HG02852 (cell line): Measurements from ENCODE around the gene TEX26.

ENCODE experiments used
- ATAC-seq: cut with Tn5 transposase; IDR thresholded peaks from one replicate; pipeline ENCODE4 v1.9.1; 2021; ENCODE audit warnings: mild to moderate bottlenecking, moderate library complexity; ENCODE audit not compliant: unreplicated experiment

The TEX26 gene

GRCh38 chr13:30932481-30933353 lies at the start of gene TEX26:
Gene TEX26 (plus strand): TSS chr13:30932656. CDS start chr13:30932716, 60 bp downstream.
- ATAC-seq = no peak

DNA sequence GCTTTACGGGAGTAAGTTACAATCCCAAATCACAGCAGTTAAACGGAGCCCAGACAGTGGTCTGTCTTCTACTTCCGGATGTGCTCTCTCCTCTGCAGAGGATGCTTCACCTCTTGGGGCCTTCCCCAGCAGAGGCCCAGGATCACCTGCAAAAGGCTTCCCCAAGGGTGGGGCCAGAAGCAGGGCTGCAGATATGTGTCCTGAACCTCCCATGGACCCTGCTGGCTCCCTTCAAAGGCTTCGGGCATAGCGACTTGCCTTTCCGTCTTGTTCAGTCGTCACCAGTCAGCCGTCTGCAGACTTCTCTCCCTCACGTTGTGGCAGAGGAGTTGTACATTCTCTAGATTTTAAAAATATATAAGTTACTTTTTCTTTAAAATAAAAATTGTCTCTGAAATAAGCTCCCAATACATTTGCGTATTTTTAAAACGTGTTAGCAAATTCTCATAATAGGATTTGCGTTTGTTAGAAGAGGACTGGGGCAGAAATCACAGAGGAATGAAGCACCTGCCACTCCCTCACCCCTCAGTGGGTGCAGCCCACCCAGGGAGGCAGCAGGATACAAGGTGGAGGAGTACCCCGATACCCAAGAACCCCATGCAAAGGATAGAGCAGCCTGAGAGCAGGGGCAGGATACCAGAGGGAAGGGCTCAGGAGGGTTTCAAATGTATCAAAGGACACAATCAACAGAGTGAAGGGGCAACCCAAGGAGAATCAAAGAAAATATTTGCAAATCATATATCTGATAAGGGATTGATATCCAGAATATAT lies 49.3 kb upstream of the TEX26 start:
- no peak for ATAC-seq

GRCh38 chr13:30884543-30884942 lies 47.9 kb upstream of the TEX26 start:
- ATAC-seq = no peak

DNA sequence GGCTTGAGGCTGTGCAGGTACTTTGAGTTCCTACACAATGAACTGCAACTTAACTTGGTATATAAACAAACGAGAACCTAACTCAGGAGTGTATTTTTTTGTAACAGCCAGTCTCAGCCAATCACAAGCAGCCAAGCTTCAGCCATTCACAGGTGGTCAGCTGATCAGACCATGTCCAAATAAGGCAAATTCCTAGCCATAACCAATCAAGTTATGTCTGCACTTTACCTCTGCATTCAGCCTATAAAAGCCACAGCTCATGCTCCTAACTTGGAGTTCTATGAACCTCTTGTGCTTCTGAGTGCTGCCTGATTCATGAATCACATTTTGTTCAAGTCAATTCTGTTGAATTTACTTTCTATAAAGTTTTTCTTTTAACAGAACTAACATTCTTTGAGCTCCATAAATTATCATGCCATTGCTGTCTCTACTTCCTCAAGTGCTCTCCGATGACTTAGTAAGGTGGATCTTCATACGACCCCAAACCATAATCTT lies 43.2 kb upstream of the TEX26 start:
- ATAC-seq = no peak

DNA sequence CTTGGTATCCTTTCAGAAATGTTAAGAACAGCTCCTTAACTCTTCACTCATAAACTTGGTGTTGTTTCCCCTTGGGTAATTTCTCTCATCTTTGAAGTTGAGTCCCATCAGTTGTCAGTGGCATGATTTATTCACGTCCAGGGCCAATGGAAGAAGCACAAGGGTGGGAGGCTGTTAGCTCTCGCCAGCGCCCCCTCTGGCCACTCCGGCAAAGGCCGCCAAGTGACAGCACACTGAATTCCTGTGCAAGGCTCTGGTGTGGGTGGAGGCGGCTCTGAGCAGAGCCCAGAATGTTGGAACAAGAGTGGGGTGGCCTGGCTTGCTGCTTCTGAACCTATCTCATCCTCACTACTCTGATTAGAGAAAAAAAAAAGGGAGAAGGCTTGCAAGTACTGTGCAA lies 39.5 kb upstream of the TEX26 start:
- ATAC-seq = no peak

DNA sequence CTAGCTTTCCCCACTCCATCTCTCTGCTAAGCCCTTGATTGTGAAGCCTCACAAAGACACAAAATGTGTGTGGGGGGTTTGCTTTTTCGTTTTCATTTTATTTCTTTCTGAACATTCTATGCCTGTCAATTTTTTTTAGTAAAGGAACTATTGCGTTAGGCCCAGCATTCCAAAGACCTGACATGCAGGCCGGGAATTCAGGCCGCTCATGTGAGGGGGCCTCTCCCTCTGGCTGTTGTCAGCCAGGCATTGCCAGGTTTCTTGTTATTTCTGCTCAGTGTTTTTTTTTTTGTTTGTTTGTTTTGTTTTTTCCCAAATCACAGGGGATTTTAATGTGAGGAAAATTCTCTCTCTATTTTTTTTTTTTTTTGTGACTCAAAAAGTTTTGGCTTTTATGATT lies 36.7 kb upstream of the TEX26 start:
- no peak for ATAC-seq

DNA sequence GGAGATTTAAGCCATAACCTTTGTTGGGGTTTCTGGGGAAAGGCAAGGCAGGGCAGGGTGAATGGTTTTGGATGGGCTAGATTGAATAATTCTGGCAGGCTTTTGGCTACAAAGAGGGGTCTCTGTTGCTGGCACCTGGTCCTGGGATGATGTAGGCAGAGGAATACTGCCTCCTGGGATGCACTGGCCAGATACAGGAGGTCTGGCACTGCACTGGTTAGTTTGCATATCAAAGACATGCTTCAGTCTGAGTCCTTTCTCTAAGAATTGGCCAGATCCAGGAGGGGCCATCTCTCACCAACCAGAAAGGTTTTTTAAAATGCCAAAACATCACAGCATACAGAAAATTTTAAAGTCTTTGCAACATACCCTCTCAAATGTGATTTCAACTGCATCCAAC lies 34.4 kb upstream of the TEX26 start:
- no peak for ATAC-seq

DNA sequence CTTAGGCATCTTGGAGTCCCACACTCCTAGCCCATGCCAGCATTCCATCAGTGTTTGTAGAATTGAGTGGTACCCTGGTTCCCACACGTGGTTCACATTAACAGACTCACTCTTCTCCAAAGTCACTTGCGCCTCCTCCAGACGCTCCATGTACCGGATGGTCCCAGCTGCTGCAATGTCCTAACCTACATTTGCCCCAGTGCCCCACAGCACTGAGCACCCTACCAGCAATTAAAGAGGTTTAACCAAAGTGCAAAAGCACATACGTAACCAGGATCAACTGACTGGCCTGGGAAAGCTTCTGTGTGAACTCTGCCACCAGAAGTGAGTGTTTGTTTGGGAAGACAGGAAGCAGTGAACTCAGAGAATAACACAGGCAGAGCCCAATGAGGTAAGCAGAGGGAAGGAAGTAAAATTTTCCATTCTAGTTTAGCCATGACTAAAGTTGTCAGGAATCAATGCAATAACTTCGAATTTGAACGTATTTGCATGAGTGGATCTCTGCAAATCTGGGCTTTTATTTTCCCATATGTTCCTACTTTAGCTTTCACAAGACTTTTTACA lies 33.7 kb upstream of the TEX26 start:
- ATAC-seq = no peak

DNA sequence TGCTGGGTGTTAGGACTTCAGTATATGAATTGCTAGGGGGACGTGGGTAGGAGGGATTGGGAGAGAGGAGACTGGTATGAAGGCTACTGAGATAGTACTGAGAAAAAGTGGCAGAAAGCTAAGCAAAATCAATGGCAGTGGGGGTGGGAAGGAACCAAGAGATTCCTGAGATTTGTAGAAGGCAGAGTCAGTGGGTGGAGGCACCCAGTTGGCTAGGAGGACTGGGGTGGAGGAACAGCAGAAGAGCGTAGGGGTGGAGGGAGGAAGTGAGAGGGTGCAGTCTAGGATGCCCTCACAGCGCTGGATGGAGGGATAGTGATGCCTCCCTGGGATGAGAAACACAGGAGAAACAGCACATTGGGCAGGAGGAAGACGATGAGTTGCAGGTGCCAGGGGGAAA lies 32.0 kb upstream of the TEX26 start:
- no peak for ATAC-seq

DNA sequence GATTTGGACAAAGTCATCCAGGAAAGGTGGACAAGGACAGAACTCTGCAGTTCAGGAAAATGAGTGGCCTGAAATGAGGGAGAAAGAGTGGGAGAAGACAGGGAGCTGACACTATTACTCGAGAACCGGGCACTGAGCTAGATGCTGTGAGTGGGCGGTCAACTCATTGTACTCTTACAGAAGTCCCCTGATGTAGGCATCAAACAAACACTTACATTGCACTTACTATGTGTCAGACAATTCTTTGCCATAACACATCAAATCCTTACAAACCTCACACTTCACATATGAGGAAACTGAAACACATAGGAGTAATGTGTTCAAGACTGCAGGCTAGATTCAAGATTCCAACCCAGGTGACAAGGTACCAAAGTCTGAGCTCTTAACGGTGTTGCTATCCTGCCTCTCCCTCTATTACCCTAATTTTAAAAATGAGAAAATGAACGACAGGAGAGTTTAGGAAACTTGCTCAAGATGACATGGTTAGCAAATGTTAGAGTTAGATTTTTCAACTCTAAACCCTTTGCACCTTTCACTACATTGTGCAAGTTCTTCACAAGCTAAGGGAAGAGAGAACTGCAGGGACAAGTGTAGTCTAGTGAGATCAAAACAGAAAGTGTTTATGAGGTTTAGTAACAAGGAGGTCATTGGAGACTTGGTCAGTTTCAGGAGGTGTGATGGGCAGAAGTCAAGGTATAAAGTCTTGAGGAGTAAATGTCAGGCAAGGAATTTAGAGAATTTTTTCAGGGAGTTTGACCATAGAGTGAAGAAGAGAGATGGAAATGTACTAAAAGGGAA lies 31.3 kb upstream of the TEX26 start:
- no peak for ATAC-seq

GRCh38 chr13:30904043-30904442 lies 28.4 kb upstream of the TEX26 start:
- no peak for ATAC-seq

DNA sequence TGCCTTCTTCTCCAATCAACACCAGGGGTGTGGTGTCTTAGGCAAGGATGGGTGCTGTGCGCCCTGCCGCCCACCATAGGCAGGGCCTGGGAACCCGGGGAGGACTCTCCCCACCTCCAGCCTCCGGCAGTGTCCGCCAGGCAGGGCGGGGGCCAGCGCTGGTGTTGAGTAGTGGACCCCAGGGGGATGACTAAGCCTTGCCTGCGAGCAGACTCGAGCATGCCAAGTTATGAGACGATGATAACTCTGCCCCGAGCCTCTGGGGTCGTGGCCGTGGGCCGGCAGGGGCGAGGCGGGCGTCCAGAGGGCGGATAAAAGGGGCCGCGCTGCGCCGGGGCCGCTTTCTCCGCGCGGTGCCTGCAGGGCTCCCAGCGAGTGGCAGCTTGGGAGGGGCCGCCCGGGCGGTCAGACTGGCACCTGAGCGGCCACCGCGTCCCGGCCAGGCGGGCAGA lies 26.5 kb upstream of the TEX26 start, which contains the start of gene MEDAG:
MEDAG (plus strand) TSS at position 340 of the 452 bp plus-strand sequence. CDS start 245 bp downstream, outside the sequence.
- ATAC-seq = no peak

DNA sequence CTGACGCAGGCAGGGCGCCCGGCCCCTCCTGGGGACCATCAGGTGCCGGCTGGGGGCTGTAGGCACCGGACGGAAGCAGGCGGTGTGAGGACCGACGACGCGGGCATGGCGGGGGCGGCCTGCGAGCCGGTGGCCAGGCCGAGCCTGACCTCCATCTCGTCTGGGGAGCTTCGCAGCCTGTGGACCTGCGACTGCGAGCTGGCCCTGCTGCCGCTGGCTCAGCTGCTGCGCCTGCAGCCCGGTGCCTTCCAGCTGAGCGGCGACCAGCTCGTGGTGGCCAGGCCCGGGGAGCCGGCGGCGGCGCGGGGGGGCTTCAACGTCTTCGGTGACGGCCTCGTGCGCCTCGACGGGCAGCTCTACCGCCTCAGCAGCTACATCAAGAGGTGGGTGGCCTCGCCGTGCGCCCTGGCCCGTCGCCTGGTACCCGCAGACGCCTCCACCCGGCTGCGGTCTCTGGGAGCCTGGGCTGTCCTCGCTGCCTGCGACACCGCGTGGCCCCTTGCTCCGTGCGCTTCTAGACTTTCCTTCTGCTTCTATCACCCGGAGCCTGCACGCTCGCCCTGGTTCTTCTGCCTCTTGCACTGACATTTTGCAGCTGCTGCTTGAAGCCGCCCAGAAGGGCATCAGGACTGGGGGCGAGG lies 25.9 kb upstream of the TEX26 start:
- ATAC-seq = no peak

- ATAC-seq = no peak
Observed at GRCh38 chr13:30907121-30907861, 25.2 kb upstream of the TEX26 start.

GRCh38 chr13:30908416-30908980 lies 24.0 kb upstream of the TEX26 start:
- ATAC-seq = no peak

DNA sequence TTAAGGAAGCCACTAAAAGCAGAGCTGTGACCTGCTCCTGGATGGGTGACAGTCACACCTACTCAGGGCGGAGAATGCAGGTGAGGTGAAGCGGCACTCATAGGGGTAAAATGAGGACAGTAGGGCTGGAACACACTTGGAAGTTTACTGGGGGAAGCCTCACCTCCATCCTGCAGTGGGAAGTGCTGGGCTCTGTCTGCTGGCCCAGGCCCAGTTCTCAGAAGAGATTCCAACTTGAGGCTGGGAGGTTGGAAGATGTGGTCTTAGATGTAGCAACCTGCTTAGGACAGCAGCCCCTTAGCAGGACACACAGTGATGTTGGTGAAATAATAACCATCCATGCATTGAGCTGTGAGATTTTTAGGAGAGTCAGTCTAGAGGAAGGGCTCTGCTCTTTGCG lies 21.8 kb upstream of the TEX26 start:
- ATAC-seq = no peak

- no peak for ATAC-seq
Observed at GRCh38 chr13:30915691-30916541, 16.5 kb upstream of the TEX26 start.

GRCh38 chr13:30916991-30917390 lies 15.5 kb upstream of the TEX26 start:
- ATAC-seq = no peak
